CD14-positive monocyte (primary cell): ENCODE results near the gene MTFP1. TPM values are rescaled to one million over a fixed set of nuclear protein-coding genes. Genes with fewer than 3 reads are reported as not detected.

Experiments used
- DNase-seq, 3 donors: peaks; one replicate each; pipeline ENCODE4 v3.0.0-alpha.2; 2011 to 2022
- H2AFZ ChIP-seq: 2 replicates; pipeline ENCODE4 v1.6.0; 2012; ENCODE audit warnings: mild to moderate bottlenecking, low read depth, low read length, inconsistent platforms; ENCODE audit not compliant: insufficient read depth, poor library complexity, severe bottlenecking
- H3K27ac ChIP-seq, 2 donors: 1 replicate in 1 of 2; 2 replicates in 1 of 2; pipeline ENCODE4 v1.5.1; 2012 to 2013; ENCODE audit warnings: low read length in 2 of 2, control low read depth in 1 of 2, inconsistent platforms in 1 of 2, low read depth in 1 of 2, mild to moderate bottlenecking in 1 of 2
- H3K27me3 ChIP-seq, 2 donors: one replicate each; pipeline versions ENCODE4 v1.6.0 to v1.6.1; 2011 to 2013; ENCODE audit warnings: low read length in 2 of 2; ENCODE audit not compliant: control insufficient read depth in 2 of 2, insufficient read depth in 2 of 2
- H3K36me3 ChIP-seq, 2 donors: replicated peaks in 1 of 2; 1 replicate in 1 of 2; 2 replicates in 1 of 2; pipeline versions ENCODE4 v1.5.1 to v1.6.1; 2012 to 2013; ENCODE audit warnings: low read length in 2 of 2, control low read depth in 1 of 2, inconsistent platforms in 1 of 2, mild to moderate bottlenecking in 1 of 2; ENCODE audit not compliant: insufficient read depth in 2 of 2, control insufficient read depth in 1 of 2
- H3K4me1 ChIP-seq, 2 donors: 1 replicate in 1 of 2; 2 replicates in 1 of 2; pipeline versions ENCODE4 v1.5.1 to v1.6.1; 2012 to 2013; ENCODE audit warnings: low read length in 2 of 2, control low read depth in 1 of 2, inconsistent platforms in 1 of 2, mild to moderate bottlenecking in 1 of 2, moderate library complexity in 1 of 2; ENCODE audit not compliant: insufficient read depth in 2 of 2, control insufficient read depth in 1 of 2
- H3K4me2 ChIP-seq: replicated peaks from 2 replicates; pipeline ENCODE3; 2012; ENCODE audit warnings: low read length, moderate library complexity, mild to moderate bottlenecking; ENCODE audit not compliant: poor library complexity, severe bottlenecking; ENCODE audit errors: extremely low read depth
- H3K4me3 ChIP-seq, 3 experiments: fragments of 200-600 bp in 1 of 3; sonication (generic) in 1 of 3; replicated peaks in 1 of 3; 1 replicate in 2 of 3; 2 replicates in 1 of 3; pipeline ENCODE4 v1.5.1; 2011 to 2013; ENCODE audit warnings: low read length in 3 of 3, mild to moderate bottlenecking in 3 of 3, control low read depth in 2 of 3, low read depth in 2 of 3, inconsistent platforms in 1 of 3, moderate library complexity in 1 of 3
- H3K79me2 ChIP-seq: 2 replicates; pipeline ENCODE4 v1.6.0; 2012; ENCODE audit warnings: mild to moderate bottlenecking, control low read depth, inconsistent platforms, low read length, moderate library complexity; ENCODE audit not compliant: insufficient read depth
- H3K9ac ChIP-seq: 2 replicates; pipeline ENCODE4 v1.6.0; 2017; ENCODE audit warnings: low read length, mild to moderate bottlenecking; ENCODE audit not compliant: insufficient read depth, poor library complexity, severe bottlenecking
- H3K9me3 ChIP-seq, 2 donors: replicated peaks in 1 of 2; 1 replicate in 1 of 2; 2 replicates in 1 of 2; pipeline versions ENCODE4 v1.5.1 to v1.6.1; 2012 to 2013; ENCODE audit warnings: low read length in 2 of 2, control low read depth in 1 of 2; ENCODE audit not compliant: control insufficient read depth in 1 of 2, insufficient read depth in 1 of 2
- H4K20me1 ChIP-seq: 2 replicates; pipeline ENCODE4 v1.6.0; 2012; ENCODE audit warnings: mild to moderate bottlenecking, low read length, control low read depth, moderate library complexity; ENCODE audit not compliant: insufficient read depth
- H3K27ac Mint-ChIP-seq, 7 donors: one replicate each; pipeline ENCODE4 v1.8.0; 2020; ENCODE audit warnings: mild to moderate bottlenecking in 7 of 7, mixed read lengths in 7 of 7, moderate library complexity in 6 of 7, inconsistent platforms in 2 of 7
- H3K27me3 Mint-ChIP-seq, 3 donors: one replicate each; pipeline ENCODE4 v1.8.0; 2021 to 2022; ENCODE audit warnings: low read depth in 3 of 3, mild to moderate bottlenecking in 3 of 3, mixed read lengths in 3 of 3, moderate library complexity in 3 of 3, inconsistent platforms in 1 of 3
- H3K36me3 Mint-ChIP-seq, 2 donors: one replicate each; pipeline ENCODE4 v1.8.0; 2020; ENCODE audit warnings: mixed read lengths in 2 of 2, inconsistent platforms in 1 of 2, mild to moderate bottlenecking in 1 of 2
- H3K4me1 Mint-ChIP-seq: one replicate; pipeline ENCODE4 v1.8.0; 2020; ENCODE audit warnings: mild to moderate bottlenecking, mixed read lengths
- H3K4me3 Mint-ChIP-seq, 2 donors: one replicate each; pipeline ENCODE4 v1.8.0; 2020; ENCODE audit warnings: mild to moderate bottlenecking in 2 of 2, mixed read lengths in 2 of 2, moderate library complexity in 1 of 2
- H3K9me3 Mint-ChIP-seq, 7 donors: one replicate each; pipeline ENCODE4 v1.8.0; 2020 to 2022; ENCODE audit warnings: mixed read lengths in 7 of 7, mild to moderate bottlenecking in 6 of 7, moderate library complexity in 6 of 7, inconsistent platforms in 2 of 7
- CTCF ChIP-seq: fragments of 200-600 bp; IDR thresholded peaks from one replicate; pipeline ENCODE4 v1.8.0; 2022; ENCODE audit warnings: antibody characterized with exemption, mild to moderate bottlenecking
- WGBS: methylation state at CpG from one replicate; pipeline ENCODE4 v1.1.5; 2013; ENCODE audit warnings: missing lambda C conversion rate; ENCODE audit not compliant: insufficient coverage; 5-methylcytosine and 5-hydroxymethylcytosine counted together
- intact Hi-C, 2 donors: fragments of 100-400 bp; cut with micrococcal nuclease; formaldehyde crosslinking; loops; one replicate each; pipeline versions ENCODE4 v1.15.0 to v1.15.1; 2023
- polyA plus RNA-seq, 3 donors: library from polyadenylated mRNA; depleted of rRNA in 1 of 3; unstranded in 2 of 3; stranded (reverse) in 1 of 3; fragments of 300-500 nt in 2 of 3; fragments of >200 nt in 1 of 3; fragmentation: Illumina TruSeq in 2 of 3; gene quantifications; 1 replicate in 2 of 3; 2 replicates in 1 of 3; pipeline ENCODE4 v1.2.3, GENCODE V29; 2012 to 2021

MTFP1 gene
- polyA plus RNA-seq, 3 donors: 6.2 to 14.2 (median 7.5) TPM

- peaks cover 7 to 17% (median 11%) of the 10 kb centered on the region in 3 donors for H3K27me3 Mint-ChIP-seq
- TF ChIP-seq CTCF: no peak
- no peaks in the 10 kb centered on the region for H3K9me3 ChIP-seq
- no peaks in the 10 kb centered on the region for H4K20me1 ChIP-seq
- H3K27me3 ChIP-seq: no peaks in the 10 kb centered on the region
- no peaks in the 10 kb centered on the region for H3K4me1 ChIP-seq
- WGBS: 74% methylated on average over 9 of the region's 13 CpGs
- H3K9me3 Mint-ChIP-seq: peaks cover 0 to 1% (median 0%) of the 10 kb centered on the region in 7 donors
- H2AFZ ChIP-seq: no peak within 1 kb of the TSS
- H3K4me3 ChIP-seq: no peak within 1 kb of the TSS
- no peak within 1 kb of the TSS for H3K27ac ChIP-seq
- intact Hi-C loops: loop anchor here in 1 of 2 donors (10.0 kb wide), 1 partner anchor 367 kb away; no protein-coding TSS in a partner anchor
- DNase-seq: no peak
- no peaks in the 10 kb centered on the region for H3K4me1 Mint-ChIP-seq
- no peak within 1 kb of the TSS for H3K4me2 ChIP-seq
- no peak within 1 kb of the TSS for H3K27ac Mint-ChIP-seq
- H3K79me2 ChIP-seq: no peaks in the 10 kb centered on the region
- no peak within 1 kb of the TSS for H3K9ac ChIP-seq
- no peaks in the 10 kb centered on the region for H3K36me3 Mint-ChIP-seq
- no peaks in the 10 kb centered on the region for H3K36me3 ChIP-seq
- no peak within 1 kb of the TSS for H3K4me3 Mint-ChIP-seq
Measured at GRCh38 chr22:30471616-30472318, 46.2 kb downstream of the MTFP1 start, which contains the start of gene SEC14L3. Gene SEC14L3, minus strand, starts transcription at chr22:30472017. Its CDS starts 59 bp downstream, at chr22:30471958.

GRCh38 chr22:30472994-30473720, 47.6 kb downstream of the MTFP1 start:
- H3K27me3 ChIP-seq: no peaks in the 10 kb centered on the region
- TF ChIP-seq CTCF: no peak

More at GRCh38 chr22:30472994-30473720, 47.6 kb downstream of the MTFP1 start:
- Histone ChIP-seq H3K4me2 (no peak overlapping the region), H3K27ac (no peak overlapping the region), H2AFZ (no peak overlapping the region), H3K9me3 (no peaks in the 10 kb centered on the region), H3K36me3 (no peaks in the 10 kb centered on the region), H3K4me1 (no peaks in the 10 kb centered on the region), H3K9ac (no peak overlapping the region), H4K20me1 (no peaks in the 10 kb centered on the region), H3K79me2 (no peaks in the 10 kb centered on the region), H3K4me3 (no peak overlapping the region)
- Mint-ChIP-seq H3K4me3 (no peak overlapping the region), H3K27ac (no peak overlapping the region), H3K27me3 (peaks cover 7 to 26% (median 13%) of the 10 kb centered on the region in 3 donors), H3K36me3 (no peaks in the 10 kb centered on the region), H3K4me1 (no peaks in the 10 kb centered on the region), H3K9me3 (no peaks in the 10 kb centered on the region)
- intact Hi-C loops: loop anchor here in 1 of 2 donors (10.0 kb wide), 1 partner anchor 368 kb away; no protein-coding TSS in a partner anchor
- 14% methylated on average over 1 of the region's 4 CpGs for WGBS
- DNase-seq: no peak
